Naive B cell (primary cell): ENCODE results near the gene PELI2. TPM values are rescaled to one million over a fixed set of nuclear protein-coding genes. Genes with fewer than 3 reads are reported as not detected.

Experiments
- ATAC-seq, 2 donors: fragments of 150-1000 bp; cut with Tn5 transposase; 2 replicates each; pipeline ENCODE4 v1.10.0; 2021; ENCODE audit warnings: low read depth in 2 of 2, mild to moderate bottlenecking in 2 of 2, moderate library complexity in 2 of 2
- DNase-seq: peaks from one replicate; pipeline ENCODE4 v3.0.0; 2022
- H3K27ac Mint-ChIP-seq, 6 donors: one replicate each; pipeline ENCODE4 v1.8.0; 2020 to 2022; ENCODE audit warnings: mild to moderate bottlenecking in 6 of 6, mixed read lengths in 6 of 6, moderate library complexity in 5 of 6, inconsistent platforms in 2 of 6
- H3K27me3 Mint-ChIP-seq, 3 donors: one replicate each; pipeline ENCODE4 v1.8.0; 2021 to 2022; ENCODE audit warnings: mixed read lengths in 3 of 3, mild to moderate bottlenecking in 1 of 3
- H3K36me3 Mint-ChIP-seq, 2 donors: one replicate each; pipeline ENCODE4 v1.8.0; 2020 to 2022; ENCODE audit warnings: mixed read lengths in 2 of 2, inconsistent platforms in 1 of 2, mild to moderate bottlenecking in 1 of 2
- H3K4me1 Mint-ChIP-seq, 3 donors: one replicate each; pipeline ENCODE4 v1.8.0; 2020 to 2022; ENCODE audit warnings: mixed read lengths in 3 of 3, inconsistent platforms in 1 of 3, mild to moderate bottlenecking in 1 of 3, moderate library complexity in 1 of 3
- H3K4me3 Mint-ChIP-seq, 8 donors: one replicate each; pipeline ENCODE4 v1.8.0; 2020 to 2022; ENCODE audit warnings: mild to moderate bottlenecking in 8 of 8, mixed read lengths in 8 of 8, moderate library complexity in 8 of 8, inconsistent platforms in 2 of 8
- H3K9me3 Mint-ChIP-seq, 7 donors: one replicate each; pipeline ENCODE4 v1.8.0; 2020 to 2022; ENCODE audit warnings: mixed read lengths in 7 of 7, mild to moderate bottlenecking in 5 of 7, inconsistent platforms in 2 of 7, moderate library complexity in 1 of 7
- polyA plus RNA-seq, 6 donors: library from polyadenylated mRNA; unstranded; fragments of 300-500 nt; fragmentation: Illumina TruSeq; gene quantifications; one replicate each; pipeline ENCODE4 v1.2.3, GENCODE V29; 2021; ENCODE audit warnings: low read depth in 6 of 6

The PELI2 gene
- polyA plus RNA-seq, 6 donors from 2014 or later = 1.5 to 6.0 (median 3.4) TPM

DNA sequence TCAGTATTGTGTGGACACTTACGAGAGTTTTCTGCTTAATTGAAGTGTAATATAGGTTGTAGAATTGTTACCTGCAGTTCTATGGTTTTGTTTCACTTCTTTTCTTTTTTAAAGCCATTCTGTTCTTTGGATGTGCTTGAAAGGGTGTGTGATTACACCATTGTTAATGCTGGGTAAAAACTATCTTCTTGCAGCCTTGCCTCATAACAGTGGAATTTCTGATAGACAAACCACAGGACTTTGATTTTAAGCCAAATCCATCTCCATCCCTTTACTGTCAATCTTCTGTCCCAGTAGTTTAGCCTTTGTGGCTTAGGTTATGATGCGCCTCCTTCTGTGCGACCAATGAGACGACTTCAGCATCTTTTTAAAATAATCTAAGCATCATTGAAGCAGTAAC, 182.3 kb downstream of the PELI2 start:
- DNase-seq = no peak
- H3K4me3 Mint-ChIP-seq = no peak overlapping the region
- no peaks in the 10 kb centered on the region for H3K4me1 Mint-ChIP-seq
- H3K27me3 Mint-ChIP-seq = no peaks in the 10 kb centered on the region
- peaks cover 17 to 19% of the 10 kb centered on the region in 2 donors for H3K36me3 Mint-ChIP-seq
- no peak overlapping the region for H3K27ac Mint-ChIP-seq
- ATAC-seq = no peak
- peaks cover 0 to 1% (median 0%) of the 10 kb centered on the region in 7 donors for H3K9me3 Mint-ChIP-seq

GRCh38 chr14:56304456-56304855, 186.2 kb downstream of the PELI2 start:
- Mint-ChIP-seq H3K27ac (no peak overlapping the region), H3K36me3 (peaks cover 0 to 5% of the 10 kb centered on the region in 2 donors), H3K9me3 (peaks cover 0 to 1% (median 0%) of the 10 kb centered on the region in 7 donors), H3K4me3 (no peak overlapping the region), H3K4me1 (no peaks in the 10 kb centered on the region), H3K27me3 (no peaks in the 10 kb centered on the region)
- DNase-seq (no peak), ATAC-seq (no peak)

DNA sequence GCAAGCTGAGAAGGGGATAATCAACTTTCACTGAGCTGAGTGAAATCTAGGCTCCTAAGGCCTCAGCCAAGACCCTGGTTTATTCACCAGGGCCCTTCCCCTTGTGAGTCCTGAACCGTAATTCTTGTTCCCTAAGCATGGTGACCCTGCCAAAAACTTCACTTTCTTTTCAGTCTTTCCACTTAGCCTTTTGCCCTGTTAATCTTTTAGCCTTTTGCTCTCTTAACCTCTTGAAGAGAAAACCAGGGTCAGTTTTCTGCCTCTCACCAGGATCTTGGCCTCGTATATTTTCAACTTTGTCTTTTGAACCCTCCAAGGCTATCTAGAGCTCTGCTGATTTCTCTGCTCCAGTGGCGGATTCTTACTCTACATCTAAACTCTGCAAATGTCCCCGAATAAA, 191.0 kb downstream of the PELI2 start:
- ATAC-seq (no peak), DNase-seq (no peak)
- H3K36me3 Mint-ChIP-seq = peaks cover 9 to 13% of the 10 kb centered on the region in 2 donors
- H3K27me3 Mint-ChIP-seq = no peaks in the 10 kb centered on the region
- no peak overlapping the region for H3K27ac Mint-ChIP-seq
- peaks cover 0 to 16% (median 4%) of the 10 kb centered on the region in 7 donors for H3K9me3 Mint-ChIP-seq
- no peak overlapping the region for H3K4me3 Mint-ChIP-seq
- peaks cover 0 to 4% (median 0%) of the 10 kb centered on the region in 3 donors for H3K4me1 Mint-ChIP-seq

DNA sequence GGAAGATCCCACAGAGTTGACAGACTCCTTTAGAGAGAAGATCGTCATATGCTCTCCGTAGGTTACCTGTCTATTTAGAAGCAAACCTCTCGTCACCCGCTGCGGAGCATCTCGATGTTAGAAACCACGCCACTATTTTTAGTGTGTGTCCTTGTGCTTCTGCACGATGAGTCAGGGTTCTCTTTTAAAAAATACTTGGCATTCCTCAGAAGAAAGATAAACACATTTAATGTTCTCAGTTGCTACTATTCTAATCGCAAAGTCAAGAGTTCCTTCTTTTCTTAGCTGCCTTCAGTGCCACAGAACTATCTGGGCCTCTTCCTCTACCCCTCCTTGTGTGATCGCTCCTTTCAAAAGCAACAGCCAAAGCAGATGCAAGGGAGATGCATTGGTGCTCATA, 192.4 kb downstream of the PELI2 start:
- Mint-ChIP-seq H3K36me3 (peaks cover 9 to 21% of the 10 kb centered on the region in 2 donors), H3K9me3 (peaks cover 0 to 22% (median 8%) of the 10 kb centered on the region in 7 donors), H3K27ac (no peak overlapping the region), H3K4me3 (no peak overlapping the region), H3K27me3 (no peaks in the 10 kb centered on the region), H3K4me1 (peaks cover 0 to 4% (median 0%) of the 10 kb centered on the region in 3 donors)
- DNase-seq (no peak), ATAC-seq (no peak)

- DNase-seq (no peak), ATAC-seq (no peak)
- Mint-ChIP-seq H3K27me3 (no peaks in the 10 kb centered on the region), H3K27ac (no peak overlapping the region), H3K36me3 (peaks cover 9 to 29% of the 10 kb centered on the region in 2 donors), H3K4me1 (peaks cover 0 to 4% (median 0%) of the 10 kb centered on the region in 3 donors), H3K4me3 (no peak overlapping the region), H3K9me3 (peaks cover 0 to 26% (median 9%) of the 10 kb centered on the region in 7 donors)
Observed at GRCh38 chr14:56313789-56314188, 195.6 kb downstream of the PELI2 start.

- no peaks in the 10 kb centered on the region for H3K27me3 Mint-ChIP-seq
- peak overlapping the region in 1 of 8 donors; percentile 17 for H3K4me3 Mint-ChIP-seq
- H3K27ac Mint-ChIP-seq = no peak overlapping the region
- no peak for DNase-seq
- H3K4me1 Mint-ChIP-seq = no peaks in the 10 kb centered on the region
- ATAC-seq = no peak
- H3K9me3 Mint-ChIP-seq = peaks cover 0 to 16% (median 6%) of the 10 kb centered on the region in 7 donors
- H3K36me3 Mint-ChIP-seq = peaks cover 0 to 17% of the 10 kb centered on the region in 2 donors
Observed at GRCh38 chr14:56318393-56319115, 200.3 kb downstream of the PELI2 start.

DNA sequence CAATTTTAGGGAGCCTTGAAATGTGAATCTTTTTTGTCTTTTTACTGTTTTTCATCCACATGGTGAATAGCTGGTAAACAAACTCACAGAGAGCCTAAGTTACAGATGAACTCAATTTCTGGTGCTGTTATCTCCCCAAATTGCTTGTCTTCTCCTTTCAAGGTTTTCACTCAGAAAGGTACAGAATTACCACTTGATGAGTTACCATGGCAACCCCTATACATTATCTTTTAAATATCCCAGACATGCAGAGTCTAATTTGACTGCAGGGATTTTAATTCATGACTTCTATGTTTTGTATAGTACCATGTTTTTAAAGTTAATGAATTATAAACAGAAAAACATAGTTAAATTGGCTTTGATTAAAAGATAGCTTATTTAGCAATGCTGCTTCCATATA, 203.7 kb downstream of the PELI2 start:
- Mint-ChIP-seq H3K4me1 (no peaks in the 10 kb centered on the region), H3K4me3 (no peak overlapping the region), H3K9me3 (peaks cover 0 to 7% (median 1%) of the 10 kb centered on the region in 7 donors), H3K27me3 (no peaks in the 10 kb centered on the region), H3K36me3 (peaks cover 0 to 12% of the 10 kb centered on the region in 2 donors), H3K27ac (no peak overlapping the region)
- DNase-seq (no peak), ATAC-seq (no peak)

DNA sequence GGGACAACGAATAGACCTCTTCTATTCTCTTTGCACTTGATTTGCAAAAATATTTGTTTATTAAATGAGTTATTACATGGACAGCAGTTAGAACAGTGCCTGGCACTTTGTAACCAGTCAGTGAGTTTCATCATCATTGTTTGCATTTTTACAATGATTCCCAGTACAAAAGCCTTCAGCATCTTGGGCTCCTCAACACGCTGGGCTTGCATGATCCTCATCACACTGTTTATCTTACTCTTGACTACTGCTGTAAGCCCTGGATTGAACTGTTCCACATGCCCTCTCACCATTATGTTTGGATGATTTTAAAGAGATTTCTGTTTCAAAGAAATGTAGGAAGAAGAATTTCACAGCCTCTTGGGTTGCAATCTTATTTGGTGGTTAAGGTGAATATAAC, 204.3 kb downstream of the PELI2 start:
- no peak for ATAC-seq
- no peaks in the 10 kb centered on the region for H3K4me1 Mint-ChIP-seq
- peaks cover 0 to 16% of the 10 kb centered on the region in 2 donors for H3K36me3 Mint-ChIP-seq
- no peak overlapping the region for H3K27ac Mint-ChIP-seq
- H3K9me3 Mint-ChIP-seq = peaks cover 0 to 9% (median 1%) of the 10 kb centered on the region in 7 donors
- H3K4me3 Mint-ChIP-seq = no peak overlapping the region
- DNase-seq = no peak
- H3K27me3 Mint-ChIP-seq = no peaks in the 10 kb centered on the region

DNA sequence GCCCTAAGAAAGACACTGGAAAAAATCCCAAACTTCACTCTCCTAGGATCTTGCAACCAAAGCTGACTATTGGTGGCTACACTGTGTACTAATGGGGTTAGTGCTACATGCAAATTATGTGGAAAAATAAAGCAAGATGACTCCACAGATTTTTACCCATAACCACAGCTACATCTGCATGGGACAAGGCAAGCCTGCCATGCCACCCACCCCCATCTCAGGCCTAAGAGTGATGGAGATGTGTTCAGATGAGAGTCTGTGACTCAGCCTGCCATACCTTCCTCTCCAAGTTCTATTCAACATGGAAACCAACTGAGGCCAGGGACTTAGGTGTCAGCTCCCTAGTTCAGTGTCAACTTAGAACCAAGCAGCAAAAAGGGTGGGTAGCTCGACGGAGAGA, 206.2 kb downstream of the PELI2 start:
- H3K4me3 Mint-ChIP-seq = no peak overlapping the region
- H3K36me3 Mint-ChIP-seq = peaks cover 0 to 8% of the 10 kb centered on the region in 2 donors
- peaks cover 0 to 5% (median 0%) of the 10 kb centered on the region in 7 donors for H3K9me3 Mint-ChIP-seq
- H3K4me1 Mint-ChIP-seq = no peaks in the 10 kb centered on the region
- H3K27ac Mint-ChIP-seq = no peak overlapping the region
- DNase-seq = no peak
- ATAC-seq = no peak
- H3K27me3 Mint-ChIP-seq = no peaks in the 10 kb centered on the region

- Mint-ChIP-seq H3K27me3 (no peaks in the 10 kb centered on the region), H3K4me3 (no peak overlapping the region), H3K9me3 (peaks cover 0 to 4% (median 0%) of the 10 kb centered on the region in 7 donors), H3K36me3 (peaks cover 0 to 8% of the 10 kb centered on the region in 2 donors), H3K4me1 (no peaks in the 10 kb centered on the region), H3K27ac (no peak overlapping the region)
- ATAC-seq = no peak
- no peak for DNase-seq
Observed at GRCh38 chr14:56324856-56325699, 206.9 kb downstream of the PELI2 start.

GRCh38 chr14:56328021-56328420, 209.8 kb downstream of the PELI2 start:
- H3K27ac Mint-ChIP-seq = no peak overlapping the region
- DNase-seq = no peak
- H3K4me1 Mint-ChIP-seq = no peaks in the 10 kb centered on the region
- peaks cover 0 to 4% (median 0%) of the 10 kb centered on the region in 7 donors for H3K9me3 Mint-ChIP-seq
- no peak overlapping the region for H3K4me3 Mint-ChIP-seq
- H3K36me3 Mint-ChIP-seq = peaks cover 0 to 8% of the 10 kb centered on the region in 2 donors
- H3K27me3 Mint-ChIP-seq = no peaks in the 10 kb centered on the region
- ATAC-seq = no peak

DNA sequence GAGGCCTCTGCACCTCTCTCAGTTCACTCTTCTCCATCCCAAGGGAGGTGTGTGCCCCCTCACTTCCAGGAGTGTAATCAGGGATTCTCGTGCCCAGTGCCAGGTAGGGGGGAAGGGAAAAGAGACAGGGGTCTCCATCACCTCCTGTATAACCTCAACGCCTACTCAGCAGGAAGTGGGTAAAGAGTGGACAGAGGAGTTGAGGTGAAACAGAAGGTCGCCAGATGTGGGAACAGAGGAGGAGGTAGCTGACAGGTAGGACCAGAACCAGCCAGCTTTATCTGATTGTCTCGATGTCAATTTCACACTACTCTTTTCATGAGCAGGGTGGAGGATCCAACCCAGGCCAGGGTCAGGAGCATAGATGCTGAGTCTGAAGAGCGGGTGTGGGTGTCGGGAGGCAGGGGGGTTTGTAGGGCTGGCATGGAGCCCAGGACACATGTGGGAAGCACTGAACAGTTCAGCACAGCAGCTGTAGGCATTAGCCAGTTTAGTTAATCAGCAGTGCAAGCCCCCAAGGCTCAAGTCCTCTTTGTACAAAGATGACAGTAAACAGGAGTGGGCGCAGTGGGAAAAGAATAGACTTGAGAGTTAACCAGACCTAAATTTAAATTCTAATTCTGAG, 213.5 kb downstream of the PELI2 start:
- peaks cover 0 to 3% (median 0%) of the 10 kb centered on the region in 7 donors for H3K9me3 Mint-ChIP-seq
- ATAC-seq (no peak), DNase-seq (no peak)
- H3K27me3 Mint-ChIP-seq = no peaks in the 10 kb centered on the region
- peaks cover 0 to 5% of the 10 kb centered on the region in 2 donors for H3K36me3 Mint-ChIP-seq
- H3K4me1 Mint-ChIP-seq = no peaks in the 10 kb centered on the region
- H3K27ac Mint-ChIP-seq = peak overlapping the region in 2 of 6 donors; percentile 20 to 89
- no peak overlapping the region for H3K4me3 Mint-ChIP-seq
